OCI-LY3 (cell line): ENCODE data around the gene PRSS56.
A peak's percentile ranks its signal among the peaks of the same experiment; 100 is the strongest.

Experiments used
- H2AFZ ChIP-seq: fragments of 200-600, 300-600 bp; shearing (Covaris generic); 2 replicates; pipeline ENCODE4 v1.6.0; 2014; ENCODE audit warnings: antibody characterized with exemption, low read depth, low read length
- H3K27ac ChIP-seq: fragments of 200-600, 300-600 bp; sonication (generic); 2 replicates; pipeline ENCODE4 v1.5.1; 2014; ENCODE audit warnings: mild to moderate bottlenecking, low read length, moderate library complexity, mixed read lengths
- H3K27me3 ChIP-seq: fragments of 200-600, 300-600 bp; sonication (generic); 2 replicates; pipeline ENCODE4 v1.6.1; 2014; ENCODE audit warnings: low read depth, low read length, mixed read lengths
- H3K36me3 ChIP-seq: fragments of 200-600, 300-600 bp; sonication (generic); replicated peaks from 2 replicates; pipeline ENCODE3; 2014; ENCODE audit warnings: low read depth, low read length, mixed read lengths
- H3K4me1 ChIP-seq: fragments of 300-600, 200-600 bp; sonication (generic); 2 replicates; pipeline ENCODE4 v1.6.1; 2014; ENCODE audit warnings: low read length, mixed read lengths
- H3K4me2 ChIP-seq: fragments of 200-600, 300-600 bp; sonication (generic); 2 replicates; pipeline ENCODE4 v1.6.1; 2014; ENCODE audit warnings: low read length, mixed read lengths
- H3K4me3 ChIP-seq: fragments of 300-600, 200-600 bp; sonication (generic); 2 replicates; pipeline ENCODE4 v1.5.1; 2014; ENCODE audit warnings: antibody characterized with exemption, mild to moderate bottlenecking, low read length, moderate library complexity
- H3K79me2 ChIP-seq: fragments of 300-600, 200-600 bp; shearing (Covaris generic); 2 replicates; pipeline ENCODE4 v1.6.1; 2014; ENCODE audit warnings: mild to moderate bottlenecking, low read length, mixed read lengths
- H3K9ac ChIP-seq: fragments of 300-600, 200-600 bp; shearing (Covaris generic); 2 replicates; pipeline ENCODE4 v1.6.0; 2014; ENCODE audit warnings: mild to moderate bottlenecking, low read length, moderate library complexity
- H3K9me3 ChIP-seq: fragments of 200-600, 300-600 bp; shearing (Covaris generic); 2 replicates; pipeline ENCODE4 v1.6.1; 2014; ENCODE audit warnings: low read length, mixed read lengths; ENCODE audit not compliant: insufficient read depth
- H4K20me1 ChIP-seq: fragments of 200-600, 300-600 bp; sonication (generic); 2 replicates; pipeline ENCODE4 v1.6.1; 2016; ENCODE audit warnings: low read length, mixed read lengths; ENCODE audit not compliant: insufficient read depth
- CTCF ChIP-seq: fragments of 200-600, 300-600 bp; sonication (generic); IDR thresholded peaks from 2 replicates; pipeline ENCODE4 v1.5.1; 2014; ENCODE audit warnings: antibody characterized with exemption, low read length, low read depth
- EZH2phosphoT487 ChIP-seq: fragments of 200-600 bp; shearing (Covaris generic); IDR thresholded peaks from 2 replicates; pipeline ENCODE4 v1.6.1; 2018; ENCODE audit warnings: antibody characterized with exemption, mixed run types, low read depth

PRSS56 gene

GRCh38 chr2:232521098-232521497, 910 bp downstream of the PRSS56 start:
- Histone ChIP-seq H3K4me1 (no peaks in the 10 kb centered on the region), H3K9ac (no peak overlapping the region), H3K36me3 (no peaks in the 10 kb centered on the region), H3K9me3 (no peaks in the 10 kb centered on the region), H3K4me2 (no peak overlapping the region), H3K4me3 (no peak overlapping the region), H4K20me1 (no peaks in the 10 kb centered on the region), H2AFZ (no peak overlapping the region), H3K27me3 (no peaks in the 10 kb centered on the region), H3K79me2 (no peaks in the 10 kb centered on the region), H3K27ac (no peak overlapping the region)
- TF ChIP-seq CTCF (no peak), EZH2phosphoT487 (no peak)

GRCh38 chr2:232521959-232522622, 1.9 kb downstream of the PRSS56 start:
- H3K36me3 ChIP-seq, result no peaks in the 10 kb centered on the region
- no peaks in the 10 kb centered on the region for H4K20me1 ChIP-seq
- no peaks in the 10 kb centered on the region for H3K27me3 ChIP-seq
- no peak overlapping the region for H3K4me3 ChIP-seq
- no peaks in the 10 kb centered on the region for H3K79me2 ChIP-seq
- TF ChIP-seq EZH2phosphoT487 (no peak), CTCF (peak; percentile 51)
- no peak overlapping the region for H2AFZ ChIP-seq
- peak overlapping the region; percentile 61 for H3K4me2 ChIP-seq
- no peaks in the 10 kb centered on the region for H3K9me3 ChIP-seq
- H3K27ac ChIP-seq, result no peak overlapping the region
- H3K4me1 ChIP-seq, result no peaks in the 10 kb centered on the region
- H3K9ac ChIP-seq, result no peak overlapping the region

- Histone ChIP-seq H3K9ac (no peak overlapping the region), H3K27me3 (no peaks in the 10 kb centered on the region), H3K27ac (no peak overlapping the region), H2AFZ (no peak overlapping the region), H3K4me2 (peak overlapping the region; percentile 61), H3K9me3 (no peaks in the 10 kb centered on the region), H3K36me3 (no peaks in the 10 kb centered on the region), H3K4me3 (no peak overlapping the region), H3K79me2 (no peaks in the 10 kb centered on the region), H4K20me1 (no peaks in the 10 kb centered on the region), H3K4me1 (no peaks in the 10 kb centered on the region)
- TF ChIP-seq CTCF (no peak), EZH2phosphoT487 (no peak)
Observed at GRCh38 chr2:232522623-232523401, 2.6 kb downstream of the PRSS56 start.

GRCh38 chr2:232523402-232523681, 3.2 kb downstream of the PRSS56 start:
- H3K4me1 ChIP-seq, result no peaks in the 10 kb centered on the region
- no peaks in the 10 kb centered on the region for H3K36me3 ChIP-seq
- no peaks in the 10 kb centered on the region for H4K20me1 ChIP-seq
- no peak overlapping the region for H3K9ac ChIP-seq
- H3K9me3 ChIP-seq, result no peaks in the 10 kb centered on the region
- H3K4me3 ChIP-seq, result no peak overlapping the region
- H3K4me2 ChIP-seq, result no peak overlapping the region
- TF ChIP-seq CTCF (no peak), EZH2phosphoT487 (no peak)
- H3K79me2 ChIP-seq, result no peaks in the 10 kb centered on the region
- H3K27ac ChIP-seq, result no peak overlapping the region
- H2AFZ ChIP-seq, result no peak overlapping the region
- no peaks in the 10 kb centered on the region for H3K27me3 ChIP-seq
